H1 (cell line): ENCODE measurements around the gene HYCC1. TPM values are rescaled to one million over a fixed set of nuclear protein-coding genes. Genes with fewer than 3 reads are reported as not detected.
A peak's percentile ranks its signal among the peaks of the same experiment; 100 is the strongest.

Experiments used
- CTCF ChIA-PET: fragments of 300-600 bp; sonication (Branson Sonifier 250); formaldehyde crosslinking; loops from one replicate; lab custom pipeline; 2021; ENCODE audit not compliant: partially characterized antibody; lab: Charles Lee
- POLR2A ChIA-PET: fragments of 300-600 bp; sonication (Branson Sonifier 250); formaldehyde crosslinking; loops from one replicate; lab custom pipeline; 2021; ENCODE audit warnings: inconsistent platforms; ENCODE audit not compliant: partially characterized antibody; lab: Charles Lee
- DNase-seq, 2 experiments: peaks; one replicate each; pipeline versions ENCODE4 v3.0.0 to v3.0.0-alpha.2; 2010 to 2022; ENCODE audit warnings: low spot score in 2 of 2, low read depth in 1 of 2, mixed read lengths in 1 of 2
- FAIRE-seq: peaks from 2 replicates; lab custom pipeline; 2011; peaks lifted over from hg19 to GRCh38; lab: Jason Lieb, UNC
- H2AFZ ChIP-seq: 2 replicates; pipeline ENCODE4 v1.8.1; 2012; ENCODE audit warnings: low read length, inconsistent platforms
- H2AK5ac ChIP-seq: 2 replicates; pipeline ENCODE4 v1.6.1; 2013; ENCODE audit warnings: low read depth, low read length
- H2BK120ac ChIP-seq: replicated peaks from 2 replicates; pipeline ENCODE3; 2013; ENCODE audit warnings: low read depth, low read length, inconsistent platforms
- H2BK12ac ChIP-seq: 2 replicates; pipeline ENCODE4 v1.6.1; 2013; ENCODE audit warnings: low read depth, low read length
- H2BK15ac ChIP-seq: 2 replicates; pipeline ENCODE4 v1.6.1; 2013; ENCODE audit warnings: low read length
- H2BK20ac ChIP-seq: 2 replicates; pipeline ENCODE4 v1.6.1; 2013; ENCODE audit warnings: low read length
- H2BK5ac ChIP-seq: 2 replicates; pipeline ENCODE4 v1.6.1; 2013; ENCODE audit warnings: low read depth, low read length
- H3K14ac ChIP-seq: 2 replicates; pipeline ENCODE4 v1.6.1; 2013; ENCODE audit warnings: inconsistent platforms; ENCODE audit not compliant: insufficient read length
- H3K18ac ChIP-seq: 2 replicates; pipeline ENCODE4 v1.6.1; 2013; ENCODE audit warnings: low read length; ENCODE audit errors: extremely low read depth
- H3K23ac ChIP-seq: 2 replicates; pipeline ENCODE4 v1.6.1; 2013; ENCODE audit warnings: inconsistent platforms; ENCODE audit not compliant: insufficient read length
- H3K23me2 ChIP-seq: 2 replicates; pipeline ENCODE4 v1.6.1; 2013; ENCODE audit warnings: low read depth, low read length
- H3K27ac ChIP-seq: 2 replicates; pipeline ENCODE4 v1.6.1; 2011; ENCODE audit warnings: low read depth, low read length, inconsistent platforms
- H3K27me3 ChIP-seq, 4 experiments: replicated peaks in 1 of 4; 1 replicate in 1 of 4; 2 replicates in 3 of 4; pipeline versions ENCODE4 v1.6.1 to v1.8.1; 2011 to 2013; ENCODE audit warnings: low read length in 3 of 4, mild to moderate bottlenecking in 3 of 4, inconsistent platforms in 2 of 4, mixed read lengths in 2 of 4, moderate library complexity in 1 of 4; ENCODE audit not compliant: control insufficient read depth in 3 of 4, insufficient read depth in 3 of 4; ENCODE audit errors: extremely low read depth in 1 of 4
- H3K36me3 ChIP-seq, 4 experiments: 2 replicates each; pipeline versions ENCODE4 v1.6.1 to v1.8.1; 2011 to 2013; ENCODE audit warnings: mild to moderate bottlenecking in 4 of 4, low read length in 3 of 4, moderate library complexity in 2 of 4, control low read depth in 1 of 4, inconsistent platforms in 1 of 4; ENCODE audit not compliant: insufficient read depth in 4 of 4, control insufficient read depth in 2 of 4
- H3K4ac ChIP-seq: replicated peaks from 2 replicates; pipeline ENCODE3; 2013; ENCODE audit warnings: low read length, low read depth, mixed read lengths, inconsistent platforms; ENCODE audit not compliant: insufficient read length
- H3K4me1 ChIP-seq, 4 experiments: replicated peaks in 1 of 4; 1 replicate in 1 of 4; 2 replicates in 3 of 4; pipeline versions ENCODE4 v1.6.1 to v1.8.1; 2011 to 2013; ENCODE audit warnings: low read length in 3 of 4, inconsistent platforms in 2 of 4, mixed read lengths in 1 of 4; ENCODE audit not compliant: insufficient read depth in 4 of 4, control insufficient read depth in 3 of 4
- H3K4me2 ChIP-seq, 2 experiments: 2 replicates each; pipeline versions ENCODE4 v1.6.1 to v1.8.1; 2011 to 2013; ENCODE audit warnings: low read depth in 2 of 2, low read length in 2 of 2, control low read depth in 1 of 2, inconsistent platforms in 1 of 2, mild to moderate bottlenecking in 1 of 2; ENCODE audit not compliant: insufficient read depth in 1 of 2
- H3K4me3 ChIP-seq, 4 experiments: fragments of 200-600, 300-600 bp in 1 of 4; sonication (generic), shearing (Covaris generic), sonication (Bioruptor Twin) in 1 of 4; 2 replicates each; pipeline versions ENCODE4 v1.5.1 to v1.8.1; 2011 to 2016; ENCODE audit warnings: low read length in 4 of 4, low read depth in 3 of 4, control low read depth in 2 of 4, inconsistent platforms in 2 of 4, mild to moderate bottlenecking in 2 of 4, mixed read lengths in 1 of 4, moderate library complexity in 1 of 4; ENCODE audit not compliant: insufficient read depth in 2 of 4; ENCODE audit errors: extremely low read depth in 1 of 4
- H3K56ac ChIP-seq: replicated peaks from 2 replicates; pipeline ENCODE3; 2013; ENCODE audit warnings: low read depth, mild to moderate bottlenecking, mixed read lengths, low read length, inconsistent platforms; ENCODE audit not compliant: insufficient read length
- H3K79me1 ChIP-seq: 2 replicates; pipeline ENCODE4 v1.6.1; 2013; ENCODE audit warnings: low read depth, low read length, control low read depth
- H3K79me2 ChIP-seq, 2 experiments: 2 replicates each; pipeline versions ENCODE4 v1.6.1 to v1.8.1; 2012 to 2013; ENCODE audit warnings: low read length in 2 of 2, mild to moderate bottlenecking in 2 of 2, inconsistent platforms in 1 of 2; ENCODE audit not compliant: insufficient read depth in 2 of 2, control insufficient read depth in 1 of 2
- H3K9ac ChIP-seq, 4 experiments: replicated peaks in 1 of 4; 1 replicate in 1 of 4; 2 replicates in 3 of 4; pipeline versions ENCODE4 v1.6.1 to v1.8.1; 2011 to 2013; ENCODE audit warnings: low read depth in 3 of 4, low read length in 3 of 4, control low read depth in 2 of 4, mild to moderate bottlenecking in 2 of 4, moderate library complexity in 2 of 4, inconsistent platforms in 1 of 4; ENCODE audit errors: extremely low read depth in 1 of 4
- H3K9me3 ChIP-seq, 2 experiments: 2 replicates each; pipeline versions ENCODE4 v1.6.1 to v1.8.1; 2012 to 2013; ENCODE audit warnings: mild to moderate bottlenecking in 2 of 2, moderate library complexity in 2 of 2, control low read depth in 1 of 2, inconsistent platforms in 1 of 2, low read depth in 1 of 2, low read length in 1 of 2, mixed read lengths in 1 of 2; ENCODE audit not compliant: insufficient read depth in 2 of 2
- H4K20me1 ChIP-seq, 2 experiments: replicated peaks in 1 of 2; 2 replicates each; pipeline versions ENCODE3 to v1.8.1; 2011 to 2013; ENCODE audit warnings: inconsistent platforms in 2 of 2, low read length in 2 of 2, mild to moderate bottlenecking in 1 of 2; ENCODE audit not compliant: insufficient read depth in 2 of 2, control insufficient read depth in 1 of 2
- H4K5ac ChIP-seq: 2 replicates; pipeline ENCODE4 v1.6.1; 2013; ENCODE audit warnings: low read length, low read depth, mixed read lengths, inconsistent platforms; ENCODE audit not compliant: insufficient read length
- H4K8ac ChIP-seq: 2 replicates; pipeline ENCODE4 v1.8.0; 2013; ENCODE audit warnings: mild to moderate bottlenecking, moderate library complexity, low read length, inconsistent platforms; ENCODE audit not compliant: insufficient read depth; ENCODE audit errors: extremely low read depth
- H4K91ac ChIP-seq: replicated peaks from 2 replicates; pipeline ENCODE3; 2013; ENCODE audit warnings: low read length, mixed read lengths, inconsistent platforms; ENCODE audit not compliant: insufficient read length
- BCL11A ChIP-seq, 2 experiments: IDR thresholded peaks; one replicate each; pipeline ENCODE4 v1.6.1; 2011; ENCODE audit warnings: low read depth in 2 of 2, low read length in 2 of 2, mild to moderate bottlenecking in 2 of 2
- BRCA1 ChIP-seq: IDR thresholded peaks from 2 replicates; pipeline ENCODE4 v1.6.1; 2012; ENCODE audit warnings: low read depth, low read length, improper control_type of control experiment
- CBX5 ChIP-seq: fragments of 300-800, 300-1000 bp; sonication (generic); IDR thresholded peaks from 2 replicates; pipeline ENCODE4 v1.7.1; 2016; ENCODE audit warnings: antibody characterized with exemption, low read length, low read depth
- CBX8 ChIP-seq: fragments of 300-800, 300-1000 bp; sonication (generic); IDR thresholded peaks from 2 replicates; pipeline ENCODE4 v1.7.1; 2016; ENCODE audit warnings: low read depth, low read length, borderline replicate concordance
- EGR1 ChIP-seq: IDR thresholded peaks from 2 replicates; pipeline ENCODE4 v1.6.1; 2011; ENCODE audit warnings: low read depth, low read length, borderline replicate concordance
- MAFK ChIP-seq: IDR thresholded peaks from 2 replicates; pipeline ENCODE4 v1.6.1; 2012; ENCODE audit warnings: low read depth, mild to moderate bottlenecking, improper control_type of control experiment, low read length
- SIRT6 ChIP-seq: IDR thresholded peaks from one replicate; pipeline ENCODE4 v1.7.1; 2012; ENCODE audit warnings: low read length, inconsistent platforms
- SRF ChIP-seq: IDR thresholded peaks from 2 replicates; pipeline ENCODE4 v1.6.1; 2011; ENCODE audit warnings: mild to moderate bottlenecking, low read depth, low read length, moderate library complexity
- WGBS, 2 experiments: shearing (Covaris generic) in 1 of 2; methylation state at CpG; one replicate each; pipeline versions ENCODE4 v1.1.6 to v1.1.7; 2013 to 2015; ENCODE audit warnings: low lambda C conversion rate in 2 of 2, mixed read lengths in 2 of 2, inconsistent platforms in 1 of 2, low coverage in 1 of 2, missing lambda C conversion rate in 1 of 2; ENCODE audit not compliant: insufficient replicate concordance in 2 of 2, insufficient coverage in 1 of 2, insufficient read length in 1 of 2; ENCODE audit errors: extremely low coverage in 1 of 2, missing lambda C conversion rate in 1 of 2; 5-methylcytosine and 5-hydroxymethylcytosine counted together
- long read RNA-seq, 2 experiments: library from RNA in 1 of 2; library from capped mRNA in 1 of 2; stranded (forward); transcript quantifications; one replicate each; pipeline ENCODE4 v2.0.0, GENCODE V29; 2021; ENCODE audit warnings: inconsistent platforms in 1 of 2
- polyA minus RNA-seq, 3 experiments: library from RNA; depleted of rRNA, polyadenylated mRNA; stranded (reverse); fragments of >200 nt; gene quantifications; 1 replicate in 2 of 3; 2 replicates in 1 of 3; pipeline ENCODE4 v1.2.3, GENCODE V29; 2011
- polyA plus RNA-seq, 7 experiments: library from polyadenylated mRNA; depleted of rRNA in 3 of 7; stranded (reverse) in 5 of 7; unstranded in 2 of 7; fragments of >200 nt in 5 of 7; fragments of 200-250 nt in 2 of 7; gene quantifications; 1 replicate in 5 of 7; 2 replicates in 1 of 7; 4 replicates in 1 of 7; pipeline versions ENCODE4 v1.2.1 to v1.2.3, GENCODE V29; 2011 to 2013; ENCODE audit warnings: missing spikeins in 2 of 7, mixed read lengths in 2 of 7
- total RNA-seq: library from RNA; stranded (reverse); fragmentation: NEBNext Ultra II Directional; extraction: Animal tissue kit (Norgen Biotek cat#: 25700); gene quantifications from 2 replicates; pipeline ENCODE4 v1.2.1, GENCODE V29; 2021

Gene HYCC1
- 142 and 147 TPM in 2 replicates for total RNA-seq
- 20.2 and 23.8 TPM in 2 replicates for polyA plus RNA-seq (2011; rRNA removed)
- 47.7 TPM for polyA plus RNA-seq (2011; cell fraction: cytosol; rRNA removed)
- 26.4 TPM for polyA plus RNA-seq (2011; cell fraction: nucleus; rRNA removed)
- polyA plus RNA-seq (2012, experiment 1 of 2): 34.4 to 57.3 TPM (median 50.0 TPM) in 4 replicates
- polyA plus RNA-seq (2012, experiment 2 of 2): 3.4 TPM
- 144 TPM for polyA plus RNA-seq (2013, experiment 1 of 2)
- 155 TPM for polyA plus RNA-seq (2013, experiment 2 of 2)
- 48.0 and 67.9 TPM in 2 replicates for polyA minus RNA-seq (2011; rRNA and poly(A)+ RNA removed)
- 29.4 TPM for polyA minus RNA-seq (2011; cell fraction: cytosol; rRNA and poly(A)+ RNA removed)
- 64.8 TPM for polyA minus RNA-seq (2011; cell fraction: nucleus; rRNA and poly(A)+ RNA removed)
- long read RNA-seq, experiment 1, partial matches to known transcripts: 17 of 62 reads
- long read RNA-seq, experiment 1, other reads (novel, unspliced or antisense): 43 of 62 reads
- long read RNA-seq, experiment 2, transcript FAM126A-202 (12 exons, 3,130 nt): major isoform, 25 of 54 reads
- long read RNA-seq, experiment 2, partial matches to known transcripts: 7 of 54 reads
- long read RNA-seq, experiment 2, other reads (novel, unspliced or antisense): 19 of 54 reads

GRCh38 chr7:23013715-23014649 is at the start of gene HYCC1:
TSS of gene HYCC1 (minus strand) at chr7:23014130. CDS start at chr7:22991111, 23,019 bp downstream.
- H2BK20ac ChIP-seq: no peak within 1 kb of the TSS
- peaks cover 5 to 42% of the 10 kb centered on the region in 2 experiments for H3K79me2 ChIP-seq
- no peak within 1 kb of the TSS for H2BK120ac ChIP-seq
- H3K56ac ChIP-seq: no peak within 1 kb of the TSS
- CTCF ChIA-PET: interaction anchor here (1.4 to 1.7 kb wide), 2 partner anchors 24 to 154 kb away, joined by 3 to 4 read pairs; no protein-coding TSS in a partner anchor
- peak within 1 kb of the TSS; percentile 68 to 95 (median 85) for H3K4me3 ChIP-seq
- H2BK5ac ChIP-seq: 0 out of 2 replicates have a peak within 1 kb of the TSS, but pooled peaks have one; percentile 8
- peak within 1 kb of the TSS; percentile 64; the same call in 1 of the 2 replicates for H3K18ac ChIP-seq
- DNase-seq (peak; percentile 98 to 99), FAIRE-seq (peak; percentile 85)
- H3K23ac ChIP-seq: no peak within 1 kb of the TSS
- H4K8ac ChIP-seq: no peak within 1 kb of the TSS
- peak within 1 kb of the TSS; percentile 81 to 84 for H3K4me2 ChIP-seq
- H3K23me2 ChIP-seq: peaks cover 5% of the 10 kb centered on the region; the same call in 1 of the 2 replicates
- peak within 1 kb of the TSS; percentile 4 for H3K4ac ChIP-seq
- WGBS, 2 experiments: 6% methylated on average over 38 of the region's 61 CpGs; no CpG with 5 or more reads in 1 of the 2 experiments
- peaks cover 0 to 11% (median 3%) of the 10 kb centered on the region in 4 experiments; a peak in 4 of 7 replicates for H3K4me1 ChIP-seq
- no peak within 1 kb of the TSS for H2AK5ac ChIP-seq
- H3K27me3 ChIP-seq: no peaks in the 10 kb centered on the region
- H2AFZ ChIP-seq: peak within 1 kb of the TSS; percentile 10; the same call in 1 of the 2 replicates
- H3K79me1 ChIP-seq: peaks cover 2% of the 10 kb centered on the region; the same call in 1 of the 2 replicates
- H4K20me1 ChIP-seq: peaks cover 4% of the 10 kb centered on the region in 2 experiments
- no peak within 1 kb of the TSS for H4K91ac ChIP-seq
- no peak within 1 kb of the TSS for H4K5ac ChIP-seq
- peak within 1 kb of the TSS; percentile 16 to 79 (median 50); a peak in 5 of 7 replicates for H3K9ac ChIP-seq
- POLR2A ChIA-PET: interaction anchor here (0.7 to 2.9 kb wide), 7 partner anchors 11 to 158 kb away, joined by 3 to 13 read pairs (median 4); no protein-coding TSS in a partner anchor
- H3K36me3 ChIP-seq: no peaks in the 10 kb centered on the region
- no peak within 1 kb of the TSS for H2BK12ac ChIP-seq
- no peak within 1 kb of the TSS for H3K27ac ChIP-seq
- H2BK15ac ChIP-seq: no peak within 1 kb of the TSS
- H3K14ac ChIP-seq: no peak within 1 kb of the TSS
- no peaks in the 10 kb centered on the region for H3K9me3 ChIP-seq
- TF ChIP-seq MAFK: no peak; the same call in 1 of the 2 replicates
- no peak for TF ChIP-seq SRF
- TF ChIP-seq EGR1: no peak
- no peak for TF ChIP-seq BRCA1
- TF ChIP-seq CBX5: no peak
- TF ChIP-seq CBX8: no peak
- TF ChIP-seq BCL11A (IDR thresholded peaks at IDR 0.05; ENCODE audit: low read depth in 2 of 2, low read length in 2 of 2): no peak
- TF ChIP-seq SIRT6: no peak
